Measurements from ENCODE around the gene AHNAK. TPM values are rescaled to one million over a fixed set of nuclear protein-coding genes. Genes with fewer than 3 reads are reported as not detected.

Gene AHNAK
- total RNA-seq, 4 donors from 2014 or later, result 227 to 400 (median 288) TPM

DNA sequence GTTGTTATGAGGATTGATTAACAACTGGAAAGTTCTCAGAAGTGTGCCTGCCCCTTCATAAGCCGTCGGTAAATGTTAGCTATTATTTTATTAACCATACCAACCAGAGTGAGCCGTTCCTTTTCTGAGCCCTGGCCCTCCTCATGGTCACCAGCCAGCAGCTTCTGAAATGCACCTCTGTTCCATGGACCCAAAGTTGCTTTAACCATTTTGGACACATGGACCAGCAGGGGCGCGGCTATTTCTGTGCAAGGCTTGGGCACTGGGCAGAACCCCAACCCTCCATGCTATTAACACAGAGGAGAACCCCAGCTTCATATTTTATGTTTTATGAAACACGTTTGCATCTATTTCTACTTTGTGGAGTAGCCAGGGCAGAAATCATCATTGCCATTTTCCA lies 146.3 kb downstream of the AHNAK start:
- TF ChIP-seq, protein P1, sequence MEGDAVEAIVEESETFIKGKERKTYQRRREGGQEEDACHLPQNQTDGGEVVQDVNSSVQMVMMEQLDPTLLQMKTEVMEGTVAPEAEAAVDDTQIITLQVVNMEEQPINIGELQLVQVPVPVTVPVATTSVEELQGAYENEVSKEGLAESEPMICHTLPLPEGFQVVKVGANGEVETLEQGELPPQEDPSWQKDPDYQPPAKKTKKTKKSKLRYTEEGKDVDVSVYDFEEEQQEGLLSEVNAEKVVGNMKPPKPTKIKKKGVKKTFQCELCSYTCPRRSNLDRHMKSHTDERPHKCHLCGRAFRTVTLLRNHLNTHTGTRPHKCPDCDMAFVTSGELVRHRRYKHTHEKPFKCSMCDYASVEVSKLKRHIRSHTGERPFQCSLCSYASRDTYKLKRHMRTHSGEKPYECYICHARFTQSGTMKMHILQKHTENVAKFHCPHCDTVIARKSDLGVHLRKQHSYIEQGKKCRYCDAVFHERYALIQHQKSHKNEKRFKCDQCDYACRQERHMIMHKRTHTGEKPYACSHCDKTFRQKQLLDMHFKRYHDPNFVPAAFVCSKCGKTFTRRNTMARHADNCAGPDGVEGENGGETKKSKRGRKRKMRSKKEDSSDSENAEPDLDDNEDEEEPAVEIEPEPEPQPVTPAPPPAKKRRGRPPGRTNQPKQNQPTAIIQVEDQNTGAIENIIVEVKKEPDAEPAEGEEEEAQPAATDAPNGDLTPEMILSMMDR (IDR thresholded peaks at IDR 0.05), result no peak
- no peak for TF ChIP-seq POLR2A (IDR thresholded peaks at IDR 0.05)
- intact Hi-C loops (cut with DNase I), result no loop called here
- Histone ChIP-seq H3K27me3 (no peaks in the 10 kb centered on the region), H3K27ac (peak overlapping the region in 1 of 3 donors; percentile 10), H3K9me3 (no peaks in the 10 kb centered on the region), H3K4me3 (replicated peaks in 1 of 3) (no peak overlapping the region), H3K4me1 (peaks cover 4 to 35% of the 10 kb centered on the region in 2 donors), H3K36me3 (no peaks in the 10 kb centered on the region)
- WGBS, 2 donors, result 64 to 68% methylated on average over 6 of the region's 6 CpGs
- DNase-seq, result no peak

DNA sequence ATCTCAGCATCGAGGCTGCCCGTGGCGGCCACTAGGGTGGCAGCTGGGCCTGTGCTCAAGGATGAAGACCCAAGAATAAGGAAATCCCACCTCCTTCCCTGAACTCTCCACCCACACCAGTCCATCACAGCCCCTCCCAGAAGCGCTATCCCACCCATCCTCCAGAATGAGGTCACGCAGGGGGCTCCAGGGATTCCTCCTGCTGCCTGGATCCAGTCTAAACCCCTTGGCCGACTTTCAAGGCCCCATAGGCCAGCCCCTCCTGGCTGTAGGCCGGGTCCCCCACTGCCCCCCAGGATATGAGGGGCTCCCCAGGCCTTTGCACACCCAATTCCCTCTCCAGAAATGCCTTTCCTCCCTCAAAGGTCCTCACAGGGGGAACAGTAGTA lies 146.7 kb downstream of the AHNAK start:
- Histone ChIP-seq H3K36me3 (no peaks in the 10 kb centered on the region), H3K4me1 (peaks cover 4 to 37% of the 10 kb centered on the region in 2 donors), H3K9me3 (no peaks in the 10 kb centered on the region), H3K27me3 (no peaks in the 10 kb centered on the region), H3K27ac (peak overlapping the region in 1 of 3 donors; percentile 10), H3K4me3 (replicated peaks in 1 of 3) (no peak overlapping the region)
- WGBS, 2 donors, result 68 to 72% methylated on average over 7 of the region's 7 CpGs
- no peak for DNase-seq
- TF ChIP-seq, protein P1 (IDR thresholded peaks at IDR 0.05), result no peak
- intact Hi-C loops (cut with DNase I), result loop anchor here (10.0 kb wide), 2 partner anchors 295 to 465 kb away; no protein-coding TSS in a partner anchor

DNA sequence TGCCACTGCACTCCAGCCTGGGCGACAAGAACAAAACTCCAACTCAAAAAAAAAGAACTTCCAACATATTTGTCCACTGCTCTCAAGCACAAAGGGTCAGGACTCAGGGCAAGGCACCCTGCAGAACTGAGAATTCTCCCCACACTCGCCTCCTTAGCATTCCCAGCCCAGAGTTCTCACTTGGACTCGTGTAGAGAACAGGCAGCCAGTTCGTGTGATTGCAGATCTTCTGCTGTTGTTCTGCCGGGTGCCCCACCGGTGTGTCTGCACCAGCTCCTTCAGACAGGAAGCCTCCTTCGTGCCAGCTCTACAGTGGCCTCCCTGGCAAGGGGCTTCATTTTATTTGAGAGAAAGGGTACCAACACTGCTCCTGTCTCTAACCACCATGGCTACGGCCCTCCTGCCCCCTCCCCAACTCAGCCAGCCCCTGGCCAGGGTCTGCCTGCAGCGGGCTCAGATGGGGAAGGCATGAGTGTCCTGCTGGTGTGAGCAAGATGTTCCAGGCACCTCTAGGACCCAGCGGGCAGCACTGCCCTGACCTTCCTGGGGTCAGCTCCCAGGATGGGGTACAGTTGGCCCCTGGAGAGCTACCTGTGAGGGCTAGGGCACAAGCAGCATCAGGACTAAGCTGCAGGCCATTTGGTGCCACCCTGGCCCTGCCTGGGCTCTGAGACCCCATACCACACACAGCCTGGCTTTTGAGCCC lies 147.3 kb downstream of the AHNAK start:
- TF ChIP-seq POLR2A (IDR thresholded peaks at IDR 0.05), result no peak
- TF ChIP-seq, protein P1 (IDR thresholded peaks at IDR 0.05), result no peak
- Histone ChIP-seq H3K36me3 (no peaks in the 10 kb centered on the region), H3K4me3 (replicated peaks in 1 of 3) (no peak overlapping the region), H3K9me3 (no peaks in the 10 kb centered on the region), H3K4me1 (peaks cover 4 to 37% of the 10 kb centered on the region in 2 donors), H3K27me3 (no peaks in the 10 kb centered on the region), H3K27ac (peak overlapping the region in 1 of 3 donors; percentile 10)
- intact Hi-C loops (cut with DNase I), result loop anchor here (10.0 kb wide), 2 partner anchors 295 to 465 kb away; no protein-coding TSS in a partner anchor
- WGBS, 2 donors, result 71 to 83% methylated on average over 10 of the region's 10 CpGs
- DNase-seq, result no peak

DNA sequence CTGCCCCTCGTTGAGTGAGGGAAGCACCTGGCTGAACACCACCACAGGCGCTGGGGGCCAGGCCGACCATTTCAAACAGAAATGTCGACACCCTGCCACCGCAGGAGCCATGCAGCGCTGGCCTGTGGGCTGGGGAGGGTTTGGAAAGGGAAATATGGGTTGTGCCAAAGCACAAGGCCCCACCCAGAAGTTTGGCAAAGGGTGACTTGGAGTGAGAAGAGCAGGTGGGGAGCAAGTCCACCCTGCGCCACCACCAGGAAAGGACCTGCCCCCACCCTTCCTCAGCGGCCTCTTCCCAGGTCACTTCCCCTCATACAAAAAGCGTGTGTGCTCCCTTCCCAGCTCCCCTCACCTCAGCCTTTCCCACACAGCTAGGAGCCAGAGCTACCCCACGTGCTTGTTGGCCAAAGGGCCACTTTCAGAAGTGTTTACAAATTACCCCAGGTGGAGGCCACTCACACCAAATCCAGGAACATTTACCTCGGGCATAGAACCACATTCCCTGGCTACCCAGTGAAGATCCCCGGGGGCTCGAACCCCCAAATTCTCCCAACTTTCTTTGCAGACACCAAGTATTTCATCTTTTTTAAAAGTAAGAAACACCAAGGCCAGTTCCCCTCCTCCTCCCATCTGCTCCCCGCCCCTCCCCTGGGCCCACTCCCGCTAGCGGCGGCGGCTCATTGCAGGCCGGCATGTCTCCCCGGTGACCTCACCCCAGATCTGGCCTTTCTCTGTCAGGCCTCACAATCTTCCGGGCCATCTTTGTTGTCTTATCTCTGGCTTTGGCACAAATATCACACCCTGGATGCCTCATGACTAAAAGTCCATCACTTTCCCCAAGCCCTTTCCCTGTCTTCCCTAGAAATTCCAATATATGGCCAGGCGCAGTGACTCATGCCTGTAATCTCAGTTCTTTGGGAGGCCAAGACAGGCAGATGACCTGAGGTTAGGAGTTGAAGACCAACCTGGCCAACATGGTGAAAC lies 148.3 kb downstream of the AHNAK start:
- Histone ChIP-seq H3K36me3 (no peaks in the 10 kb centered on the region), H3K4me3 (replicated peaks in 1 of 3) (no peak overlapping the region), H3K9me3 (no peaks in the 10 kb centered on the region), H3K27ac (no peak overlapping the region), H3K27me3 (no peaks in the 10 kb centered on the region), H3K4me1 (peaks cover 4 to 37% of the 10 kb centered on the region in 2 donors)
- intact Hi-C loops (cut with DNase I), result loop anchor here (10.0 kb wide), 2 partner anchors 296 to 466 kb away; no protein-coding TSS in a partner anchor
- DNase-seq, result no peak
- 63 to 67% methylated on average over 21 to 22 of the region's 22 CpGs for WGBS, 2 donors
- TF ChIP-seq POLR2A (IDR thresholded peaks at IDR 0.05), result no peak
- TF ChIP-seq, protein P1 (IDR thresholded peaks at IDR 0.05), result no peak

All from thyroid gland (tissue), 4 donors.